Progenitor cell of endocrine pancreas (in vitro differentiated cells): ENCODE measurements around the gene SLC17A8. TPM values are rescaled to one million over a fixed set of nuclear protein-coding genes. Genes with fewer than 3 reads are reported as not detected.

ENCODE experiments used
- DNase-seq: peaks from one replicate; pipeline ENCODE4 v3.0.0; 2021; ENCODE audit warnings: low spot score; ENCODE audit not compliant: unreplicated experiment
- H3K27ac Mint-ChIP-seq: 2 replicates; pipeline ENCODE4 v1.8.0; 2021; ENCODE audit warnings: mild to moderate bottlenecking, moderate library complexity, mixed read lengths
- H3K27me3 Mint-ChIP-seq: 2 replicates; pipeline ENCODE4 v1.8.0; 2021; ENCODE audit warnings: mixed read lengths
- H3K36me3 Mint-ChIP-seq: 2 replicates; pipeline ENCODE4 v1.8.0; 2022; ENCODE audit warnings: mixed read lengths; ENCODE audit not compliant: insufficient read depth
- H3K4me1 Mint-ChIP-seq: 2 replicates; pipeline ENCODE4 v1.8.0; 2021; ENCODE audit warnings: low read depth, mixed read lengths
- H3K4me3 Mint-ChIP-seq: 2 replicates; pipeline ENCODE4 v1.8.0; 2021; ENCODE audit warnings: low read depth, mild to moderate bottlenecking, moderate library complexity, mixed read lengths
- H3K9me3 Mint-ChIP-seq: 2 replicates; pipeline ENCODE4 v1.8.0; 2021; ENCODE audit warnings: low read depth, mixed read lengths
- total RNA-seq: library from RNA; stranded (reverse); gene quantifications from 2 replicates; pipeline ENCODE4 v1.2.1, GENCODE V29; 2021
- TF ChIP-seq, protein P1 (sequence below): fragments of 200-600 bp; sonication (generic); IDR thresholded peaks from one replicate; pipeline ENCODE4 v1.5.0; 2021; ENCODE audit warnings: antibody characterized with exemption, mild to moderate bottlenecking; ENCODE audit not compliant: unreplicated experiment

Gene SLC17A8
- total RNA-seq, 1 donor from 2014 or later = 1.5 TPM

DNA sequence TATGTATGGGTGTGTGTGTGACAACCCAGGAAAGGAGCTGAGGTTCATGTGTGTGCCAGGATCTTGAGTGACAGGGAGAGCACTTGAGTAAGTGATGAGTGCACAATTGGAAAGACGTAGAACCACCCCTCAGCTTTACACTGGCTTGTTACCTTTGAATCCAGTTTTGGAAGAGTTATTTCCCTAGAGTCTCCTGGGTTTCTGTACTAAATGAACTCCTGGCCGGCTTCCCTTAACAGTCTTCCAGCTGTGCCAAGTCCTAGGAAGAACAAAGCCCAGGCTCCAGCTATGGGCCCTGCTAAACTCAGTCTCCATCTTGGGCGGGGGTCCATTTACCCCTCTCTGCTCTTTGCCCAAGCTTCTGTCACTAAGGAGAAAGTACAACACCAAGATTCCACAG lies 97.1 kb downstream of the SLC17A8 start:
- H3K36me3 Mint-ChIP-seq = no peaks in the 10 kb centered on the region
- H3K9me3 Mint-ChIP-seq = no peaks in the 10 kb centered on the region
- DNase-seq = no peak
- H3K4me3 Mint-ChIP-seq = no peak overlapping the region
- no peak overlapping the region for H3K27ac Mint-ChIP-seq
- H3K27me3 Mint-ChIP-seq = no peaks in the 10 kb centered on the region
- peaks cover 2% of the 10 kb centered on the region for H3K4me1 Mint-ChIP-seq
- TF ChIP-seq, protein P1, sequence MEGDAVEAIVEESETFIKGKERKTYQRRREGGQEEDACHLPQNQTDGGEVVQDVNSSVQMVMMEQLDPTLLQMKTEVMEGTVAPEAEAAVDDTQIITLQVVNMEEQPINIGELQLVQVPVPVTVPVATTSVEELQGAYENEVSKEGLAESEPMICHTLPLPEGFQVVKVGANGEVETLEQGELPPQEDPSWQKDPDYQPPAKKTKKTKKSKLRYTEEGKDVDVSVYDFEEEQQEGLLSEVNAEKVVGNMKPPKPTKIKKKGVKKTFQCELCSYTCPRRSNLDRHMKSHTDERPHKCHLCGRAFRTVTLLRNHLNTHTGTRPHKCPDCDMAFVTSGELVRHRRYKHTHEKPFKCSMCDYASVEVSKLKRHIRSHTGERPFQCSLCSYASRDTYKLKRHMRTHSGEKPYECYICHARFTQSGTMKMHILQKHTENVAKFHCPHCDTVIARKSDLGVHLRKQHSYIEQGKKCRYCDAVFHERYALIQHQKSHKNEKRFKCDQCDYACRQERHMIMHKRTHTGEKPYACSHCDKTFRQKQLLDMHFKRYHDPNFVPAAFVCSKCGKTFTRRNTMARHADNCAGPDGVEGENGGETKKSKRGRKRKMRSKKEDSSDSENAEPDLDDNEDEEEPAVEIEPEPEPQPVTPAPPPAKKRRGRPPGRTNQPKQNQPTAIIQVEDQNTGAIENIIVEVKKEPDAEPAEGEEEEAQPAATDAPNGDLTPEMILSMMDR = no peak

DNA sequence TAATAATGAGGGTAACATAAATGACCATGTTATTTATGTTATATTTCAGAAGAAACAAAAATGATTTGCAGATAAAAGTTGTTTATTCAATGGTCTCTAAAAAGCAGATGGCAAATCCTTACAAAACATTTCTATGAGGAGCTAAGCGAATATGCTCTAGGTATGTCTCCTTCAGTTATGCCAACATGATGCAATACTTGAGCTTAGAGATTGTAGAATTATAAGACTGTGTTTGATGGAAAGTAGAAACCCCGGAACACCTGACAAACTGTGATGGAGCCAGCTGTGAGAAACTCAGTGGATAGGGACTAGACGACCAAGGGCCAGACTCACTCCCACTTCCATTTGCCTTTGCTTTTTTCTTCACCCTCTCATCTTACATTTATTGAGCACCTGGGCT lies 99.0 kb downstream of the SLC17A8 start:
- H3K36me3 Mint-ChIP-seq = no peaks in the 10 kb centered on the region
- H3K27me3 Mint-ChIP-seq = no peaks in the 10 kb centered on the region
- no peaks in the 10 kb centered on the region for H3K9me3 Mint-ChIP-seq

DNA sequence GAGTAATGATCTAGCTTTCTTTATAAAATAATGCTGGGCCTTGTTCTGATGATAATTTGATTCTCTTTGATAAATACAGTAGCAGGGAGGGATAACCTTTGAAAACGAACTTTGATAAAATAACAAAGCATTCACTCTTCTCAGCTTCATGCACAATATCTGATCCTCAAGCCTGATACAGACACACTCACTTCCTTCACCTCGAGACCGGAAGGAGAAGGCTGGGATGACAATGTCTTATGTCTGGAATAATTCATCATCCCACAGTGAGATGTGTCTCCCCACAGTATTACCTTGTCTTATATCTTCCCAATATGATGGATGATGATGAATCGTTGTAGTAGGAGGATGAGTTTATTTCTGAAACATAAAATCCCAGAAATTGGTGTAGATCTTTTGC lies 101.3 kb downstream of the SLC17A8 start:
- no peak overlapping the region for H3K27ac Mint-ChIP-seq
- no peaks in the 10 kb centered on the region for H3K36me3 Mint-ChIP-seq
- no peak for DNase-seq
- peaks cover 3% of the 10 kb centered on the region for H3K4me1 Mint-ChIP-seq
- H3K9me3 Mint-ChIP-seq = no peaks in the 10 kb centered on the region
- H3K4me3 Mint-ChIP-seq = no peak overlapping the region
- TF ChIP-seq, protein P1 = no peak
- H3K27me3 Mint-ChIP-seq = no peaks in the 10 kb centered on the region

More for the DNA sequence above, 99.0 kb downstream of the SLC17A8 start:
- Mint-ChIP-seq H3K4me3 (no peak overlapping the region), H3K27ac (no peak overlapping the region), H3K4me1 (no peaks in the 10 kb centered on the region)
- no peak for DNase-seq
- TF ChIP-seq, protein P1 = no peak

DNA sequence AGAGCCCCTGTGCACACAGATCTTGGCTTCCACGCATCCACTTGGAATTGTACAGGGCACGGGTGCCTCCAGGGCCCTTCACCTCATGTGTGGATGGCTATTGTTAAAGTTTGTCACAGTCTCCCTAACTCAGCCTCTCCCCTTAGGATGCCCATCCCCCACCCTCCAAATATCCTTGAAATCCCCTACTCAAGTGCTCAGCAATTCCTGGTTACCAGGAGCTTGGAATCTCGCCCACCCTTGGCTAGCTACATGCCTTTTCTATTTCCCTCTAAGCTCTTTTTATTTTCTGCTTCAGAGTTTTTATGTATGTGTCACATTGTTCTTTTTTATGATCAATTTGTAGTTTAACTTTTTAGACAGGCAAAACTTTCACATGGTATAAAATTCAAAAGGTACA lies 103.8 kb downstream of the SLC17A8 start:
- no peak for DNase-seq
- Mint-ChIP-seq H3K27me3 (no peaks in the 10 kb centered on the region), H3K4me1 (peaks cover 15% of the 10 kb centered on the region), H3K4me3 (no peak overlapping the region), H3K36me3 (no peaks in the 10 kb centered on the region), H3K9me3 (no peaks in the 10 kb centered on the region), H3K27ac (no peak overlapping the region)
- TF ChIP-seq, protein P1 = no peak

DNA sequence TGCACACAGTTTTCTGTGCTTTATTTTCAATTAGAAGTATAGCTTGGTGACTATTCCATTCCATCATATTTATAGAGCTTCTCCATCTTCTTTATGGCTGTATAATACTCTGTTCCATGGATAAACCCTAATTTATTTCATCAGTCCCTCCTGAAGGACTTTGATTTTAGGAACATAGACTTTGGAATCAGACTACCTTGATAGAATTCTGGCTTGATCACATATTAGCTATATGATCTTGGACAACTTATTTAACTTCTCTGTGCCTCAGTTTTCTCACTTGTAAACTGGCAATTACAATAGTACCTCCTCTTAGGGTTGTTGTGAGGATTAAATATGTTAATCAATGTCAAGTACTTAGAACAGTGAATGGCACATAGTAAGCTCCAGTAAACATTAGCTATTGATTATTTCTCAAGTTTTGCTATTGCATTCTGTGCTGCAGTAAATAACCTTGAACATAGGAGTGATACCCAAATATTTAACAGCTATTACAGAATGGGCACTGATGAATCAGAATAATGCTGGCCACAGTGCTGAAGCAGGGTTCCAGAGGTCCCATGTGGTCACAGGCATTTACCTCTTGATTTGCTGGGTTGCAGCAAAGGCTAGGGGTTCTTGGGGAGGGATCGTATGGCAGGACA lies 104.6 kb downstream of the SLC17A8 start:
- peaks cover 15% of the 10 kb centered on the region for H3K4me1 Mint-ChIP-seq
- DNase-seq = no peak
- H3K4me3 Mint-ChIP-seq = no peak overlapping the region
- H3K36me3 Mint-ChIP-seq = no peaks in the 10 kb centered on the region
- TF ChIP-seq, protein P1 = no peak
- H3K27me3 Mint-ChIP-seq = no peaks in the 10 kb centered on the region
- no peak overlapping the region for H3K27ac Mint-ChIP-seq
- no peaks in the 10 kb centered on the region for H3K9me3 Mint-ChIP-seq
